ENCODE results near the gene ABHD14A.

GRCh38 chr3:51954105-51954504, 20.8 kb upstream of the ABHD14A start:
- TF ChIP-seq CTCF (IDR thresholded peaks at IDR 0.05) (no peak), POLR2A (IDR thresholded peaks at IDR 0.05) (no peak)

Measured in Peyer's patch (tissue), 4 donors.